ENCODE results near the gene BCL2L12. TPM values are rescaled to one million over a fixed set of nuclear protein-coding genes. Genes with fewer than 3 reads are reported as not detected.

The BCL2L12 gene
- total and polyA plus RNA-seq, 2 donors (not counting 3 experiments of a cell fraction or from before 2014, with no cell fraction given): 49.8 to 58.5 TPM

GRCh38 chr19:49710372-49710951 lies 44.7 kb downstream of the BCL2L12 start:
- no peaks in the 10 kb centered on the region for H3K4me1 ChIP-seq (ENCODE audit: control insufficient read depth, extremely low read depth, insufficient read depth, low read length)
- H3K36me3 ChIP-seq (ENCODE audit: control insufficient read depth in 2 of 2, extremely low read depth in 1 of 2, insufficient read depth in 2 of 2, low read length in 2 of 2): peaks cover 0 to 18% of the 10 kb centered on the region in 2 experiments
- H3K4me3 ChIP-seq (replicated peaks in 1 of 3; ENCODE audit: insufficient read depth in 1 of 3, low read depth in 1 of 3, low read length in 3 of 3): no peak overlapping the region
- H3K79me2 ChIP-seq (ENCODE audit: control insufficient read depth, insufficient read depth, low read length): no peaks in the 10 kb centered on the region
- POLR2A ChIA-PET: no interaction called here
- intact Hi-C loops (cut with micrococcal nuclease) (no loop called here), dilution Hi-C loops (cut with MboI; ENCODE audit: extremely low pct_ligation_motif_present, low sequenced_read_pairs) (no loop called here)
- no peak overlapping the region for H3K4me2 ChIP-seq (ENCODE audit: insufficient read depth, low read length)
- no peak overlapping the region for H2AFZ ChIP-seq (ENCODE audit: low read depth, low read length)
- DNase-seq (ENCODE audit: low read depth, low spot score): no peak
- FAIRE-seq: no peak
- no peak overlapping the region for H3K27ac ChIP-seq (ENCODE audit: insufficient read depth, low read depth, low read length)
- no peaks in the 10 kb centered on the region for H3K27me3 ChIP-seq (ENCODE audit: control insufficient read depth in 2 of 2, insufficient read depth in 2 of 2, low read length in 2 of 2)
- H3K9me1 ChIP-seq (replicated peaks; ENCODE audit: control insufficient read depth, extremely low read depth, insufficient read depth, low read length): no peaks in the 10 kb centered on the region
- BruUV-seq (replicated peaks): no TSS peak
- no peak overlapping the region for H3K9ac ChIP-seq (replicated peaks; ENCODE audit: extremely low read depth, insufficient read depth, low read length)
- TF ChIP-seq POLR2AphosphoS5 (IDR thresholded peaks at IDR 0.05; ENCODE audit: insufficient read depth, low read depth, low read length) (no peak), GATA2 (IDR thresholded peaks at IDR 0.05; ENCODE audit: insufficient read depth, insufficient read length, low read depth, low read length) (no peak), POLR2A (IDR thresholded peaks at IDR 0.05; ENCODE audit: low read depth, low read length) (no peak), FOS (IDR thresholded peaks at IDR 0.05; ENCODE audit: borderline replicate concordance, insufficient read depth, low read length) (peak; percentile 49)
- no peaks in the 10 kb centered on the region for H3K9me3 ChIP-seq (replicated peaks; ENCODE audit: control insufficient read depth, insufficient read depth, low read length)
- CTCF ChIA-PET: no interaction called here
- H4K20me1 ChIP-seq (replicated peaks; ENCODE audit: control insufficient read depth, extremely low read depth, insufficient read depth, low read length): no peaks in the 10 kb centered on the region

- no peaks in the 10 kb centered on the region for H3K4me1 ChIP-seq (ENCODE audit: control insufficient read depth, extremely low read depth, insufficient read depth, low read length)
- no peak for DNase-seq (ENCODE audit: low read depth, low spot score)
- no peak for TF ChIP-seq EZH2 (IDR thresholded peaks at IDR 0.05; ENCODE audit: borderline replicate concordance, low read depth, low read length, severe bottlenecking)
- no peak for TF ChIP-seq POLR2A (IDR thresholded peaks at IDR 0.05; ENCODE audit: low read depth, low read length)
- TF ChIP-seq JUN (IDR thresholded peaks at IDR 0.05; ENCODE audit: borderline replicate concordance, insufficient read depth, insufficient read length, low read depth): no peak
- no peak for TF ChIP-seq FOS (IDR thresholded peaks at IDR 0.05; ENCODE audit: borderline replicate concordance, insufficient read depth, low read length)
- TF ChIP-seq CTCF (IDR thresholded peaks at IDR 0.05; ENCODE audit: extremely low read depth in 1 of 2, insufficient read depth in 1 of 2, low read depth in 1 of 2, low read length in 2 of 2): no peak
- no peak for TF ChIP-seq GATA2 (IDR thresholded peaks at IDR 0.05; ENCODE audit: insufficient read depth, insufficient read length, low read depth, low read length)
- no peak for TF ChIP-seq MYC (IDR thresholded peaks at IDR 0.05; ENCODE audit: low read depth, low read length)
- TF ChIP-seq MAX (IDR thresholded peaks at IDR 0.05; ENCODE audit: insufficient read depth, insufficient read length): no peak
- no peak for TF ChIP-seq POLR2AphosphoS5 (IDR thresholded peaks at IDR 0.05; ENCODE audit: insufficient read depth, low read depth, low read length)
- dilution Hi-C loops (cut with MboI; ENCODE audit: extremely low pct_ligation_motif_present, low sequenced_read_pairs) (no loop called here), intact Hi-C loops (cut with micrococcal nuclease) (no loop called here)
- BruUV-seq (replicated peaks): no TSS peak
- peaks cover 0 to 14% of the 10 kb centered on the region in 2 experiments for H3K36me3 ChIP-seq (ENCODE audit: control insufficient read depth in 2 of 2, extremely low read depth in 1 of 2, insufficient read depth in 2 of 2, low read length in 2 of 2)
- H3K9me1 ChIP-seq (replicated peaks; ENCODE audit: control insufficient read depth, extremely low read depth, insufficient read depth, low read length): no peaks in the 10 kb centered on the region
- ChIA-PET CTCF (no interaction called here), POLR2A (no interaction called here)
- no peak overlapping the region for H3K9ac ChIP-seq (replicated peaks; ENCODE audit: extremely low read depth, insufficient read depth, low read length)
- FAIRE-seq: no peak
- H3K4me2 ChIP-seq (ENCODE audit: insufficient read depth, low read length): no peak overlapping the region
- no peaks in the 10 kb centered on the region for H3K27me3 ChIP-seq (ENCODE audit: control insufficient read depth in 2 of 2, insufficient read depth in 2 of 2, low read length in 2 of 2)
- no peaks in the 10 kb centered on the region for H4K20me1 ChIP-seq (replicated peaks; ENCODE audit: control insufficient read depth, extremely low read depth, insufficient read depth, low read length)
- no peak overlapping the region for H3K4me3 ChIP-seq (replicated peaks in 1 of 3; ENCODE audit: insufficient read depth in 1 of 3, low read depth in 1 of 3, low read length in 3 of 3)
- H3K79me2 ChIP-seq (ENCODE audit: control insufficient read depth, insufficient read depth, low read length): no peaks in the 10 kb centered on the region
- H3K27ac ChIP-seq (ENCODE audit: insufficient read depth, low read depth, low read length): no peak overlapping the region
- H2AFZ ChIP-seq (ENCODE audit: low read depth, low read length): no peak overlapping the region
- H3K9me3 ChIP-seq (replicated peaks; ENCODE audit: control insufficient read depth, insufficient read depth, low read length): no peaks in the 10 kb centered on the region
Observed at GRCh38 chr19:49712397-49712859, 46.7 kb downstream of the BCL2L12 start.

Measured in endothelial cell of umbilical vein (primary cell).